Measurements from ENCODE around the gene BANK1.

The BANK1 gene

GRCh38 chr4:102104278-102104677 is 313.7 kb downstream of the BANK1 start:
- no peak overlapping the region for H3K27ac ChIP-seq
- TF ChIP-seq ZFX (IDR thresholded peaks at IDR 0.05; ENCODE audit: borderline replicate concordance) (no peak), CTCF (IDR thresholded peaks at IDR 0.05) (no peak)

GRCh38 chr4:102105983-102106382 is 315.5 kb downstream of the BANK1 start:
- TF ChIP-seq CTCF (IDR thresholded peaks at IDR 0.05) (no peak), ZFX (IDR thresholded peaks at IDR 0.05; ENCODE audit: borderline replicate concordance) (no peak)
- H3K27ac ChIP-seq = no peak overlapping the region

DNA sequence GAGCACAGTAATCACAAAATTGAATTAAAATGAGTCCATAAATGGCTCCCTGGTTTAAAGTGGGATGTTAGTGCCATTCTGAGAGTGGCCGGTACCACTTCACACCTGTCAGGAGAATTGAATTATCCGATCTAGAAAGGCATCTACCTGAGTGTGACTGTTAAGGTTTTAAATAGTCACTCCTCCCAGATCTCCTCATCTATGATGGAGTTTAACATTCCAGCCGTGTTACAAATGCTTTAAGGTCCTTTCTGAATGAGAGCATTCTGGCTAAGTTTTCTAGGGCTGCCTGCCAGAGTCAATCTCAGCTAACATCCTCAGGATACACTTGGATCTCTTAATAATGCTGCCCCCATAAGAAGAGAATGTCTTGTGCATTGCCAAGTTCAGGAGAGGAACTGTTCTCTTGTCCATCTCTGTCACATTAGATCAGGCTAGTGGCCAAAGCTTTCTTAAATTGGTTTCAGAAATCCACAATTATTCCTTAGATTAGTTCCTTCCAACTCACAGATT is 323.6 kb downstream of the BANK1 start:
- TF ChIP-seq ZFX (IDR thresholded peaks at IDR 0.05; ENCODE audit: borderline replicate concordance) = no peak
- TF ChIP-seq CTCF (IDR thresholded peaks at IDR 0.05) = no peak
- no peak overlapping the region for H3K27ac ChIP-seq

- H3K27ac ChIP-seq = no peak overlapping the region
- no peak for TF ChIP-seq CTCF (IDR thresholded peaks at IDR 0.05)
- TF ChIP-seq ZFX (IDR thresholded peaks at IDR 0.05; ENCODE audit: borderline replicate concordance) = no peak
Measured at GRCh38 chr4:102116121-102116520, 325.6 kb downstream of the BANK1 start.

DNA sequence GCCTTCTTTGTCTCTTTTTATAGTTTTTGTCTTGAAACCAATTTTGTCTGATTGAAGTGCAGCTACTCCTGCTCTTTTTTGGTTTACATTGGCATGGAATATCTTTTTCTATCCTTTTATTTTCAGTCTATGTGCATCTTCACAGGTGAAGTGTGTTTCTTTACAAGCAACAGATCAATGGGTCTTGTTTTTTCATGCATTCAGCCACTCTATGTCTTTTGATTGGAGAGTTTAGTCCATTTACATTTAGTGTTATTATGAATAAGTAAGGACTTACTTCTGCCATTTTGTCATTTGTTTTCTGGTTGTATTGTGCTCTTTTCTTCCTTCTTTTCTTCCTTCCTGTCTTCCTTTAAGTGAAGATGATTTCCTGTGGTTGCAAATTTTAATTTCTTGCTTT is 330.3 kb downstream of the BANK1 start:
- TF ChIP-seq ZFX (IDR thresholded peaks at IDR 0.05; ENCODE audit: borderline replicate concordance) = no peak
- no peak overlapping the region for H3K27ac ChIP-seq

All from 22Rv1 (cell line).